ENCODE measurements around the gene NAP1L4.

DNA sequence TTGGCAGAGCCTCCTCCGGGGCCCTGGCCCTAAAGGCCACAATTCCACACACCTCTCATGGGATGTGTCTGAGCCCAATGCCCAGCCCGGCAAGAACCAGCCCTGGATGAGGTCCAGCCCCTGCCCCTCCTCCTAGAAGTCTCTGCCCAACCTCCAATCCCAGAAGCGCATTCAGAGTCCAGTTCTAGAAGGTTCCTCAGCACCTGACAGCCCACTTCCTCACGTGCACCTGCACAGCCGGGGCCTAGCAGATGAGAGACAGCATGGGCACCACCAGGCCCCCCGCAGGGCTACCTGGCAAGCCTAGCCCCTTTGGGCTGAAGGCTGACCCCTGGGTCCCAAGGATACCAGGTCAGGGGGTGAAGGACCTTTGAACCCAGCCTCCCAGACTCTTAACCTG is 95.1 kb downstream of the NAP1L4 start:
- TF ChIP-seq, protein P1, sequence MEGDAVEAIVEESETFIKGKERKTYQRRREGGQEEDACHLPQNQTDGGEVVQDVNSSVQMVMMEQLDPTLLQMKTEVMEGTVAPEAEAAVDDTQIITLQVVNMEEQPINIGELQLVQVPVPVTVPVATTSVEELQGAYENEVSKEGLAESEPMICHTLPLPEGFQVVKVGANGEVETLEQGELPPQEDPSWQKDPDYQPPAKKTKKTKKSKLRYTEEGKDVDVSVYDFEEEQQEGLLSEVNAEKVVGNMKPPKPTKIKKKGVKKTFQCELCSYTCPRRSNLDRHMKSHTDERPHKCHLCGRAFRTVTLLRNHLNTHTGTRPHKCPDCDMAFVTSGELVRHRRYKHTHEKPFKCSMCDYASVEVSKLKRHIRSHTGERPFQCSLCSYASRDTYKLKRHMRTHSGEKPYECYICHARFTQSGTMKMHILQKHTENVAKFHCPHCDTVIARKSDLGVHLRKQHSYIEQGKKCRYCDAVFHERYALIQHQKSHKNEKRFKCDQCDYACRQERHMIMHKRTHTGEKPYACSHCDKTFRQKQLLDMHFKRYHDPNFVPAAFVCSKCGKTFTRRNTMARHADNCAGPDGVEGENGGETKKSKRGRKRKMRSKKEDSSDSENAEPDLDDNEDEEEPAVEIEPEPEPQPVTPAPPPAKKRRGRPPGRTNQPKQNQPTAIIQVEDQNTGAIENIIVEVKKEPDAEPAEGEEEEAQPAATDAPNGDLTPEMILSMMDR (IDR thresholded peaks at IDR 0.05): no peak
- TF ChIP-seq POLR2A (IDR thresholded peaks at IDR 0.05): no peak

Measured in right lobe of liver (tissue), 4 donors.